ENCODE measurements around the gene ACTR1B.

DNA sequence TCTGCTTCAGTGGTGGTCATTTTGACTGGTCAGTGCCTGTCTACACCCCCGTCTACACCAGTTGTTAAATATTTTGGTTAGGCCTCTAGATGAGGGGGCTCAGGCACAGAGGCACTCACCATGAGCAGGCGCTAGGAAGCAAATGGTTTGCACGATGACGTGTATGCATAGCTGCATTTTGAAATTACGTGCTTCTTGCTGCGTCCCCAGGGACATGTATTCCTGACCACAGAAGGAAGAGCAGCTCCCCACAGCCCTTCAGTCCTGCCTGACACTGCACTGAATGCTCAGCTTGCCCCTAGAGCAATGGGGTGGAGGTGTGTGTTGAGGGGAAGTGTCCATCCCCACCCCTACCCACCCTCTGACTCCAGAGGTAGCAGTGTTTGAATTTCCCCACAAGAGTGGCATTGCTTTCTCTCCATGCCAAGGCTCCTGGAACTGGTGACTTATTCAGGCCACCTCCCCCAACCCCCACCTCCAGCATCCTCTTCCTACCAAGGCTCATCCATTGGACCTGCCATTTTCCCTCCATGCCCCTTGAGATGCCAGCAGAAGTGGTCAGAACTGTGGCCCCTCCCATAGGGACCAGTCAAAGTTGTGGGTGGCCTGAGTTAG, 38.1 kb upstream of the ACTR1B start:
- TF ChIP-seq, protein P1, sequence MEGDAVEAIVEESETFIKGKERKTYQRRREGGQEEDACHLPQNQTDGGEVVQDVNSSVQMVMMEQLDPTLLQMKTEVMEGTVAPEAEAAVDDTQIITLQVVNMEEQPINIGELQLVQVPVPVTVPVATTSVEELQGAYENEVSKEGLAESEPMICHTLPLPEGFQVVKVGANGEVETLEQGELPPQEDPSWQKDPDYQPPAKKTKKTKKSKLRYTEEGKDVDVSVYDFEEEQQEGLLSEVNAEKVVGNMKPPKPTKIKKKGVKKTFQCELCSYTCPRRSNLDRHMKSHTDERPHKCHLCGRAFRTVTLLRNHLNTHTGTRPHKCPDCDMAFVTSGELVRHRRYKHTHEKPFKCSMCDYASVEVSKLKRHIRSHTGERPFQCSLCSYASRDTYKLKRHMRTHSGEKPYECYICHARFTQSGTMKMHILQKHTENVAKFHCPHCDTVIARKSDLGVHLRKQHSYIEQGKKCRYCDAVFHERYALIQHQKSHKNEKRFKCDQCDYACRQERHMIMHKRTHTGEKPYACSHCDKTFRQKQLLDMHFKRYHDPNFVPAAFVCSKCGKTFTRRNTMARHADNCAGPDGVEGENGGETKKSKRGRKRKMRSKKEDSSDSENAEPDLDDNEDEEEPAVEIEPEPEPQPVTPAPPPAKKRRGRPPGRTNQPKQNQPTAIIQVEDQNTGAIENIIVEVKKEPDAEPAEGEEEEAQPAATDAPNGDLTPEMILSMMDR (IDR thresholded peaks at IDR 0.05; ENCODE audit: insufficient read depth, low read length) = no peak
- no peak for TF ChIP-seq POLR2AphosphoS5 (IDR thresholded peaks at IDR 0.05; ENCODE audit: low read depth)
- no peak for TF ChIP-seq GABPA (IDR thresholded peaks at IDR 0.05; ENCODE audit: low read depth)

Measured in HL-60 (cell line).